AG04450 (cell line): ENCODE results near the gene KCNN1. TPM values are rescaled to one million over a fixed set of nuclear protein-coding genes. Genes with fewer than 3 reads are reported as not detected.
"Not testable (repeated sequence)": the region's sequence is repeated elsewhere in the genome, so short reads cannot be mapped to it uniquely, and the experiment has no call there.

ENCODE experiments used
- CTCF ChIA-PET: fragments of 300-600, 350-600 bp; formaldehyde crosslinking; extraction: SDS; loops from one replicate; lab custom pipeline; 2022; ENCODE audit warnings: antibody characterized with exemption, inconsistent platforms; lab: Charles Lee
- POLR2A ChIA-PET: fragments of 350-600 bp; formaldehyde crosslinking; extraction: SDS; loops from one replicate; lab custom pipeline; 2021; ENCODE audit warnings: antibody characterized with exemption, inconsistent platforms; lab: Yijun Ruan, JAX
- DNase-seq: peaks from one replicate; pipeline ENCODE4 v3.0.0-alpha.2; 2011; ENCODE audit warnings: low read depth, low spot score
- H3K27ac ChIP-seq: one replicate; pipeline ENCODE4 v1.5.1; 2012; ENCODE audit warnings: low read depth, low read length, control low read depth
- H3K27me3 ChIP-seq: one replicate; pipeline ENCODE4 v1.6.0; 2012; ENCODE audit warnings: low read length; ENCODE audit not compliant: control insufficient read depth, insufficient read depth
- H3K4me3 ChIP-seq: 2 replicates; pipeline ENCODE4 v1.5.1; 2011; ENCODE audit warnings: mild to moderate bottlenecking, low read depth, low read length, control low read depth
- H3K9me3 ChIP-seq: 2 replicates; pipeline ENCODE4 v1.5.1; 2012; ENCODE audit warnings: low read length; ENCODE audit not compliant: control insufficient read depth, insufficient read depth
- polyA plus RNA-seq: library from polyadenylated mRNA; depleted of rRNA; stranded (reverse); fragments of >200 nt; gene quantifications from 2 replicates; pipeline ENCODE4 v1.2.3, GENCODE V29; 2011
- TF ChIP-seq, protein P1 (sequence below): IDR thresholded peaks from 2 replicates; pipeline ENCODE4 v1.5.1; 2011; ENCODE audit warnings: low read depth, low read length, control low read depth, inconsistent platforms

KCNN1 gene
- polyA plus RNA-seq, 1 experiment, result 0.07 TPM

DNA sequence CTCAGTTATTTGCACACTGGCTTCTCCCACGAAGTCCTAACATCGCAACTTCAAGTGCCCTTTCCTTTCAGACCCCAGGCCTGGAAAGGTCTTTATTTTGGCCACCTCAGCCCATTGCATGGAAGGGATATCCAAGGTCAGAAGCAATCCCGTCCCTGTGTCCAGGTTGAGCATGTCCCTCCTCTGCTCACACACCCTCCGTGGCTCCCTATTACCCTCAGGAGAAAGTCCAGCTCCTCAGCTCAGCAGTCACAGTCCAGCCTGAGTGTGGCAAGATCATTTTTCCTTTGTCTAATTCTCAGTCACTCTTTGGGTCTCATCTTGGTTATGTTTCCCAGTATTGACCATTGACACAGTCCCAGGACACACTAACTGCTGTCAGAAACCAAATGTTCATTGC lies 60.2 kb downstream of the KCNN1 start:
- no peaks in the 10 kb centered on the region; the same call in 1 of the 2 replicates for H3K9me3 ChIP-seq
- ChIA-PET POLR2A (no interaction called here), CTCF (interaction anchor here (0.6 kb wide), 1 partner anchor 10 kb away, joined by 3 read pairs; no protein-coding TSS in a partner anchor)
- TF ChIP-seq, protein P1, sequence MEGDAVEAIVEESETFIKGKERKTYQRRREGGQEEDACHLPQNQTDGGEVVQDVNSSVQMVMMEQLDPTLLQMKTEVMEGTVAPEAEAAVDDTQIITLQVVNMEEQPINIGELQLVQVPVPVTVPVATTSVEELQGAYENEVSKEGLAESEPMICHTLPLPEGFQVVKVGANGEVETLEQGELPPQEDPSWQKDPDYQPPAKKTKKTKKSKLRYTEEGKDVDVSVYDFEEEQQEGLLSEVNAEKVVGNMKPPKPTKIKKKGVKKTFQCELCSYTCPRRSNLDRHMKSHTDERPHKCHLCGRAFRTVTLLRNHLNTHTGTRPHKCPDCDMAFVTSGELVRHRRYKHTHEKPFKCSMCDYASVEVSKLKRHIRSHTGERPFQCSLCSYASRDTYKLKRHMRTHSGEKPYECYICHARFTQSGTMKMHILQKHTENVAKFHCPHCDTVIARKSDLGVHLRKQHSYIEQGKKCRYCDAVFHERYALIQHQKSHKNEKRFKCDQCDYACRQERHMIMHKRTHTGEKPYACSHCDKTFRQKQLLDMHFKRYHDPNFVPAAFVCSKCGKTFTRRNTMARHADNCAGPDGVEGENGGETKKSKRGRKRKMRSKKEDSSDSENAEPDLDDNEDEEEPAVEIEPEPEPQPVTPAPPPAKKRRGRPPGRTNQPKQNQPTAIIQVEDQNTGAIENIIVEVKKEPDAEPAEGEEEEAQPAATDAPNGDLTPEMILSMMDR, result no peak
- H3K27me3 ChIP-seq, result peaks cover 7% of the 10 kb centered on the region
- no peak overlapping the region for H3K27ac ChIP-seq
- DNase-seq, result no peak
- no peak overlapping the region for H3K4me3 ChIP-seq

DNA sequence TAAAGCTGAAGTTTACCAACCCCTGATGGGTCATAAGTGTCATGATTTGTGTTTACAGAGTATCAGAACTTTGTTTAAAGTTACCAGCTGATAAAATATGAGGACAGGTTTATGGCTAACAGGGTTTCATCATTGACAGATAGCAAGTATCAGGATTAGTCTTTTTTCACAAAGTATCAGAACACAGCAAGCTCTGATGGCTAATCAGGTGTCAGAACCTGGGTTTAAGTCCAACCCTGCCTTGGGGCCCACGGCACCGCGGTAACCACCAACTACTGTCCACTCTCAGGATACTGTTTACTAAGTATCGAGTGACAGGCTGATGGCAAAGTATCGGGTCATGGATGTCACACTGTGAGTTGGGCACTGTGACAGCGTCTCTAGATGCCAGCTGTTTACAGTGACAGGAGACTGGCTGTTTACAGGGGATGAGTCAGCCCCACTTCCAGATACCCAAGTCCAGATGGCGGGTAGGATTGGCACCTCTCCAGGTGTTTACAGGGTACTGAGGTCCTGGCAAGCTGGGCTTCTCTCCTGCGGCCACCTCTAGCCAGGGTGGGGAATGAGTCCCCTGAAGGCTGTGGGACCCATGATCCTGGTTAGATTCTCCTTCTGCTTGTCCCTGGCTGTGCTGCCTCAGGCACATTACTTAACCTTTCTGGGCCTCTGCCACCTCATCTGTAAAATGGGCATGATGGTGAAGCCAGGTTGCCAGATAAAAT lies 62.9 kb downstream of the KCNN1 start:
- Histone ChIP-seq H3K27ac (no peak overlapping the region), H3K4me3 (no peak overlapping the region), H3K9me3 (peaks cover under 1% of the 10 kb centered on the region; the same call in 1 of the 2 replicates), H3K27me3 (peaks cover 7% of the 10 kb centered on the region)
- TF ChIP-seq, protein P1, result no peak
- CTCF ChIA-PET, result no interaction called here
- no peak for DNase-seq
- POLR2A ChIA-PET, result interaction anchor here (0.6 kb wide), 1 partner anchor 155 kb away, joined by 4 read pairs; no protein-coding TSS in a partner anchor

- CTCF ChIA-PET, H3K4me3 ChIP-seq, DNase-seq, H3K27me3 ChIP-seq, POLR2A ChIA-PET, H3K9me3 ChIP-seq, H3K27ac ChIP-seq: not testable (repeated sequence)
Observed at GRCh38 chr19:18031401-18031800, 64.5 kb downstream of the KCNN1 start.

- H3K27me3 ChIP-seq, H3K9me3 ChIP-seq, DNase-seq, H3K27ac ChIP-seq, POLR2A ChIA-PET, H3K4me3 ChIP-seq, CTCF ChIA-PET: not testable (repeated sequence)
Observed at GRCh38 chr19:18032102-18032501, 65.2 kb downstream of the KCNN1 start.

GRCh38 chr19:18041054-18041453 lies 74.1 kb downstream of the KCNN1 start:
- Histone ChIP-seq H3K27ac (no peak overlapping the region), H3K4me3 (no peak overlapping the region), H3K27me3 (peaks cover 5% of the 10 kb centered on the region), H3K9me3 (peaks cover 6% of the 10 kb centered on the region; the same call in 1 of the 2 replicates)
- no peak for DNase-seq
- ChIA-PET POLR2A (no interaction called here), CTCF (interaction anchor here (0.6 kb wide), 1 partner anchor 274 kb away, joined by 4 read pairs; no protein-coding TSS in a partner anchor)
- TF ChIP-seq, protein P1, result no peak

DNA sequence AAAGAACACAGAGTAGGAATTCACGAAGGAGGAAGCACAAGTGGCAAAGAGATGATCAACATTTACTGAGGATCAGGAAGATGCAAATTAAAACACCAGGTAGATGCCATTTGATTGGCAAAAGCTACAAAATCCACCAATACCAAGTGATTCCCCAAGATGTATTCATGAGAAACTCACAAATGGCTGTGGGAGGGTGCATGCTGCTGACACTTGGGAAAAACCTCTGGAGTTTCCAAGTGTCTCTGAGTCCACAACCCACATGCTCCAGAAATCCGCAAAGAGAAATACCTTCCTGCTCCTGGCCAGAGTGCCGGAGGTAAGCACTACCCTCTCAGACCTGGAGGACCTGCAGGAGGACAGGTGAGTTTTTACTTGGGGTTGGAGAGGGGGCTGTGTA lies 76.8 kb downstream of the KCNN1 start:
- H3K4me3 ChIP-seq, result no peak overlapping the region
- TF ChIP-seq, protein P1, result no peak
- ChIA-PET CTCF (interaction anchor here (1.0 kb wide), 1 partner anchor 15 kb away, joined by 3 read pairs; no protein-coding TSS in a partner anchor), POLR2A (interaction anchor here (0.6 kb wide), 1 partner anchor 81 kb away, joined by 3 read pairs; no protein-coding TSS in a partner anchor)
- no peak overlapping the region for H3K27ac ChIP-seq
- peaks cover 5% of the 10 kb centered on the region for H3K27me3 ChIP-seq
- H3K9me3 ChIP-seq, result peaks cover 6% of the 10 kb centered on the region; the same call in 1 of the 2 replicates
- DNase-seq, result no peak
